ENCODE measurements around the gene HSD17B4.
A peak's percentile ranks its signal among the peaks of the same experiment; 100 is the strongest.

The HSD17B4 gene

DNA sequence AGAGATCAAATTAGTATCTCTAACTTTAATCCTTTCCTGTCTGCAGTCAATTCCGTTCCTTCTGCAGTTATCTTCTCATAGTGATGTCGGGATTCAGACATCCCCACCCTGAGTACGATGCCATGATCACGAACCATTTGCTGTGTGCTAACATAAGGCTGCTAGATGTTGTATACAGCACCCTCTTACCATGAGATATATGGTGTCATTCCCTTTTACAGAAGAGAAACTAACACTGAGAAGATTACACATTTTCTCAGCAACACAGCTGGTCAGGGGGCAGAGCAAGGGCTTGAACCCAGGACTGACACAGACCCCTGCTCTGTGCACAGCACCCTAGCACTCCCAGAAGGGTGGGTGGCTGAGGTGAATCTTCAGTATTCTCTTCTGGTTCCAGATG lies 46.9 kb upstream of the HSD17B4 start:
- no peaks in the 10 kb centered on the region for H3K9me3 ChIP-seq (ENCODE audit: insufficient read depth, low read length, severe bottlenecking)
- TF ChIP-seq, protein P1, sequence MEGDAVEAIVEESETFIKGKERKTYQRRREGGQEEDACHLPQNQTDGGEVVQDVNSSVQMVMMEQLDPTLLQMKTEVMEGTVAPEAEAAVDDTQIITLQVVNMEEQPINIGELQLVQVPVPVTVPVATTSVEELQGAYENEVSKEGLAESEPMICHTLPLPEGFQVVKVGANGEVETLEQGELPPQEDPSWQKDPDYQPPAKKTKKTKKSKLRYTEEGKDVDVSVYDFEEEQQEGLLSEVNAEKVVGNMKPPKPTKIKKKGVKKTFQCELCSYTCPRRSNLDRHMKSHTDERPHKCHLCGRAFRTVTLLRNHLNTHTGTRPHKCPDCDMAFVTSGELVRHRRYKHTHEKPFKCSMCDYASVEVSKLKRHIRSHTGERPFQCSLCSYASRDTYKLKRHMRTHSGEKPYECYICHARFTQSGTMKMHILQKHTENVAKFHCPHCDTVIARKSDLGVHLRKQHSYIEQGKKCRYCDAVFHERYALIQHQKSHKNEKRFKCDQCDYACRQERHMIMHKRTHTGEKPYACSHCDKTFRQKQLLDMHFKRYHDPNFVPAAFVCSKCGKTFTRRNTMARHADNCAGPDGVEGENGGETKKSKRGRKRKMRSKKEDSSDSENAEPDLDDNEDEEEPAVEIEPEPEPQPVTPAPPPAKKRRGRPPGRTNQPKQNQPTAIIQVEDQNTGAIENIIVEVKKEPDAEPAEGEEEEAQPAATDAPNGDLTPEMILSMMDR (IDR thresholded peaks at IDR 0.05; ENCODE audit: borderline replicate concordance, extremely low read depth, low read length, poor library complexity, severe bottlenecking): no peak
- no peak for TF ChIP-seq EZH2 (IDR thresholded peaks at IDR 0.05; ENCODE audit: borderline replicate concordance, low read depth, low read length, severe bottlenecking)
- no peak overlapping the region for H3K4me2 ChIP-seq (ENCODE audit: insufficient read depth, low read length)
- no peak for DNase-seq
- H3K27me3 ChIP-seq (ENCODE audit: insufficient read depth, low read length, poor library complexity): no peaks in the 10 kb centered on the region
- no peak overlapping the region; the same call in 1 of the 2 replicates for H2AFZ ChIP-seq (ENCODE audit: low read depth, low read length)
- no peaks in the 10 kb centered on the region for H4K20me1 ChIP-seq (ENCODE audit: insufficient read depth, low read length)
- H3K4me3 ChIP-seq (ENCODE audit: low read depth in 1 of 2, low read length in 2 of 2): no peak overlapping the region
- no peaks in the 10 kb centered on the region for H3K36me3 ChIP-seq (ENCODE audit: insufficient read depth, low read length)
- no peaks in the 10 kb centered on the region for H3K4me1 ChIP-seq (ENCODE audit: insufficient read depth, low read length)
- H3K9ac ChIP-seq (ENCODE audit: low read depth, low read length): no peak overlapping the region
- H3K27ac ChIP-seq (ENCODE audit: low read length): no peak overlapping the region
- ATAC-seq (ENCODE audit: insufficient read depth, low read depth): no peak
- H3K79me2 ChIP-seq (ENCODE audit: insufficient read depth, low read length): no peaks in the 10 kb centered on the region

DNA sequence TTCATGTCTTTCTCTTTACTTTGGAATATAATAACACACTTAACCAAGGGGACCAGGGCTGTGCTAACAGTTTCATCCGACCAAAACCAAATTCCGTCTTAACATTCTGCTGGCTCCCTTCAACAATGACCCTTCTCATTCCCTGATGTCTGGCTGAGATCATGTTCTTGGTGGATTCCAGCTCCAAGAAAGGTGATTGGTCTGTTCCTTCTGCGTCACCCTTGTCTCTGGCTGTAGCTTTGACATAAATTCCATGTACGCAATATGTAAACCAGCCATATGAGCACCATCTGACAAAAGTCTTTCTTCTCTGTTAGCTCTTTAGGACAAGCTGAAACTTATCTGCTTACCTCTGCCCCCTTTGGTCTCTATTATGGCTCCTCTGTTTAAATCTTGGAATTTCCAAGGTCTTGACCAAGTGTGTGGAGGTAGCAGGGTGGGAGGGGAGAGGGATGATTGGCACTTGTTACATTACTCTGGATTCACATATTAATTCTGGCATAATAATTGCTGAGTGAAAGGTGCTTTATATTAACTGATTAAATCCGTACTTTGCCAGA lies 45.7 kb upstream of the HSD17B4 start:
- no peaks in the 10 kb centered on the region for H3K27me3 ChIP-seq (ENCODE audit: insufficient read depth, low read length, poor library complexity)
- no peak overlapping the region for H3K4me3 ChIP-seq (ENCODE audit: low read depth in 1 of 2, low read length in 2 of 2)
- no peak for ATAC-seq (ENCODE audit: insufficient read depth, low read depth)
- no peak overlapping the region for H3K4me2 ChIP-seq (ENCODE audit: insufficient read depth, low read length)
- no peak overlapping the region for H3K27ac ChIP-seq (ENCODE audit: low read length)
- no peaks in the 10 kb centered on the region for H3K9me3 ChIP-seq (ENCODE audit: insufficient read depth, low read length, severe bottlenecking)
- no peaks in the 10 kb centered on the region for H4K20me1 ChIP-seq (ENCODE audit: insufficient read depth, low read length)
- H3K79me2 ChIP-seq (ENCODE audit: insufficient read depth, low read length): no peaks in the 10 kb centered on the region
- H3K9ac ChIP-seq (ENCODE audit: low read depth, low read length): no peak overlapping the region
- no peaks in the 10 kb centered on the region for H3K36me3 ChIP-seq (ENCODE audit: insufficient read depth, low read length)
- TF ChIP-seq EZH2 (IDR thresholded peaks at IDR 0.05; ENCODE audit: borderline replicate concordance, low read depth, low read length, severe bottlenecking): no peak
- TF ChIP-seq, protein P1 (IDR thresholded peaks at IDR 0.05; ENCODE audit: borderline replicate concordance, extremely low read depth, low read length, poor library complexity, severe bottlenecking): no peak
- DNase-seq: no peak
- H3K4me1 ChIP-seq (ENCODE audit: insufficient read depth, low read length): peaks cover 2% of the 10 kb centered on the region
- H2AFZ ChIP-seq (ENCODE audit: low read depth, low read length): no peak overlapping the region

DNA sequence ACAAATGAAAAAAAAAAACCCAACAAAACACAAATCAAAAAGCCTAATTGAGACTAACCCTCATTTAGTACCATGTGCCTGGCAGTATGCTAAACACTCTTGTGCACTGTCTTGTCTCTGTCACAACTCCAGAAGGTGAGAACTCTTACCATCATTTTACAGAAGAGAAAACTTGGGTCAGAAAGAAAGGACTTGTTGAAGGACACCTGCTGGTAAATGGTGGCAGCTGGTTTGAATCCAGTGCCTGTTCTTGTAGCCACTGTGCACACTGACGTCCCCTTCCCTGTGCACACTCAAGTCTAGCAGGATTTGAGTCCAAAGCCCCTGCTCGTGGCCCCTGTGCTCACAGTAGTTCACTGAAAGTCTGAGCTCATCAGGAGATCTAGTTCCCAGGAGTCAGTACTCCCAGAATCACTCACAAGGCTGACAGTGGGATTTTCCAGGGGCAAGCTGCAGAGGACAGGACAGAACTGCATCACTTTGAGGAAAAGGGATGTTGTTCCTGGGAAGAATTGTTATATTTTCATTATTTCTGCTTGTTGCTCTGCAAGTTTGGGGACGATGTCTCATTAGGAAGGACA lies 43.0 kb upstream of the HSD17B4 start:
- Histone ChIP-seq H3K4me3 (ENCODE audit: low read depth in 1 of 2, low read length in 2 of 2) (no peak overlapping the region), H3K27ac (ENCODE audit: low read length) (no peak overlapping the region), H3K9me3 (ENCODE audit: insufficient read depth, low read length, severe bottlenecking) (no peaks in the 10 kb centered on the region), H3K4me1 (ENCODE audit: insufficient read depth, low read length) (peaks cover 8% of the 10 kb centered on the region), H3K36me3 (ENCODE audit: insufficient read depth, low read length) (no peaks in the 10 kb centered on the region), H3K4me2 (ENCODE audit: insufficient read depth, low read length) (no peak overlapping the region), H2AFZ (ENCODE audit: low read depth, low read length) (no peak overlapping the region), H3K9ac (ENCODE audit: low read depth, low read length) (no peak overlapping the region), H4K20me1 (ENCODE audit: insufficient read depth, low read length) (no peaks in the 10 kb centered on the region), H3K79me2 (ENCODE audit: insufficient read depth, low read length) (no peaks in the 10 kb centered on the region), H3K27me3 (ENCODE audit: insufficient read depth, low read length, poor library complexity) (no peaks in the 10 kb centered on the region)
- ATAC-seq (ENCODE audit: insufficient read depth, low read depth) (no peak), DNase-seq (no peak)
- TF ChIP-seq, protein P1 (IDR thresholded peaks at IDR 0.05; ENCODE audit: borderline replicate concordance, extremely low read depth, low read length, poor library complexity, severe bottlenecking): peak; percentile 34
- no peak for TF ChIP-seq EZH2 (IDR thresholded peaks at IDR 0.05; ENCODE audit: borderline replicate concordance, low read depth, low read length, severe bottlenecking)

All from DND-41 (cell line).